Measurements from ENCODE around the gene CLCN7. TPM values are rescaled to one million over a fixed set of nuclear protein-coding genes. Genes with fewer than 3 reads are reported as not detected.

The CLCN7 gene
- total RNA-seq, 1 donor, result 161 TPM

DNA sequence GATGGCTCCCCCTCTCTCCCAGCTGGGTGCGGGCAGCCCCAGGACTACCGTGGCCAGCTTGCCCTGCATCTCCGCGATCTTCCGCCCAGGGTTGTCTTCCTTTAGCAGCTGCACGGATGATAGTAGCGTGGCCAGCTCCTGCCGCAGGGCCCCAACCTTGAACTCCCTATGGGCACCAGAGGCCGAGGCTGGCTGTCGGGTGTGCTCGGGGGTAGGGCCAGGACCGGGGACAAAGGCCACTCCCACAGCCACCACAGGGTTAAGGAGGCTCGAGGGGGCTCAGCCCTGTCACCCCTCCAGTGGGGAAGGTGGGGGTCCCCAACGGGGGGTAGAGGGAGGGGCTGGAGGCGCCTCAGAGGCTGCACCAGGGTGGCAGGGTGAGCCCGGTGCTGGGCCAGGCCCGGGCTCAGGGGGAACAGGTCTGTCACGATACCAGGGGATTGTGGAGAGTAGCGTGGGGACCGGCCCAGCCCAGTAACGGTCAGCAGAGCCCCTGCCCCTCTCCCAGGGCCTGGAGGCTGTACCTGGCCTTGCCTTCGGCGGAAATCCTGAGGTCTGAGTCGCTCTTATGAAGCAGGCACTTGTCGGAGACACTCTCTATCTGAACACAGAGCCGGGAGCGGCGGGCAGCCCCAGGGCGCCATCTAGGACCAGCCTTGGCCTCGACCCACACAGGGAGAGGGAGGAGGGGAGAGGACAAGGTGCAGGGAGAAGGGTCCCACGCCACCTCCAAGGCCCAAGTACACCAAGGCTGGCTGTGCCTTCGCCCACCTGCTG, 38.7 kb downstream of the CLCN7 start:
- TF ChIP-seq, protein P1, sequence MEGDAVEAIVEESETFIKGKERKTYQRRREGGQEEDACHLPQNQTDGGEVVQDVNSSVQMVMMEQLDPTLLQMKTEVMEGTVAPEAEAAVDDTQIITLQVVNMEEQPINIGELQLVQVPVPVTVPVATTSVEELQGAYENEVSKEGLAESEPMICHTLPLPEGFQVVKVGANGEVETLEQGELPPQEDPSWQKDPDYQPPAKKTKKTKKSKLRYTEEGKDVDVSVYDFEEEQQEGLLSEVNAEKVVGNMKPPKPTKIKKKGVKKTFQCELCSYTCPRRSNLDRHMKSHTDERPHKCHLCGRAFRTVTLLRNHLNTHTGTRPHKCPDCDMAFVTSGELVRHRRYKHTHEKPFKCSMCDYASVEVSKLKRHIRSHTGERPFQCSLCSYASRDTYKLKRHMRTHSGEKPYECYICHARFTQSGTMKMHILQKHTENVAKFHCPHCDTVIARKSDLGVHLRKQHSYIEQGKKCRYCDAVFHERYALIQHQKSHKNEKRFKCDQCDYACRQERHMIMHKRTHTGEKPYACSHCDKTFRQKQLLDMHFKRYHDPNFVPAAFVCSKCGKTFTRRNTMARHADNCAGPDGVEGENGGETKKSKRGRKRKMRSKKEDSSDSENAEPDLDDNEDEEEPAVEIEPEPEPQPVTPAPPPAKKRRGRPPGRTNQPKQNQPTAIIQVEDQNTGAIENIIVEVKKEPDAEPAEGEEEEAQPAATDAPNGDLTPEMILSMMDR (IDR thresholded peaks at IDR 0.05; ENCODE audit: extremely low read depth, low read depth, low read length), result no peak
- DNase-seq (ENCODE audit: insufficient read length, low spot score, missing footprints), result no peak

DNA sequence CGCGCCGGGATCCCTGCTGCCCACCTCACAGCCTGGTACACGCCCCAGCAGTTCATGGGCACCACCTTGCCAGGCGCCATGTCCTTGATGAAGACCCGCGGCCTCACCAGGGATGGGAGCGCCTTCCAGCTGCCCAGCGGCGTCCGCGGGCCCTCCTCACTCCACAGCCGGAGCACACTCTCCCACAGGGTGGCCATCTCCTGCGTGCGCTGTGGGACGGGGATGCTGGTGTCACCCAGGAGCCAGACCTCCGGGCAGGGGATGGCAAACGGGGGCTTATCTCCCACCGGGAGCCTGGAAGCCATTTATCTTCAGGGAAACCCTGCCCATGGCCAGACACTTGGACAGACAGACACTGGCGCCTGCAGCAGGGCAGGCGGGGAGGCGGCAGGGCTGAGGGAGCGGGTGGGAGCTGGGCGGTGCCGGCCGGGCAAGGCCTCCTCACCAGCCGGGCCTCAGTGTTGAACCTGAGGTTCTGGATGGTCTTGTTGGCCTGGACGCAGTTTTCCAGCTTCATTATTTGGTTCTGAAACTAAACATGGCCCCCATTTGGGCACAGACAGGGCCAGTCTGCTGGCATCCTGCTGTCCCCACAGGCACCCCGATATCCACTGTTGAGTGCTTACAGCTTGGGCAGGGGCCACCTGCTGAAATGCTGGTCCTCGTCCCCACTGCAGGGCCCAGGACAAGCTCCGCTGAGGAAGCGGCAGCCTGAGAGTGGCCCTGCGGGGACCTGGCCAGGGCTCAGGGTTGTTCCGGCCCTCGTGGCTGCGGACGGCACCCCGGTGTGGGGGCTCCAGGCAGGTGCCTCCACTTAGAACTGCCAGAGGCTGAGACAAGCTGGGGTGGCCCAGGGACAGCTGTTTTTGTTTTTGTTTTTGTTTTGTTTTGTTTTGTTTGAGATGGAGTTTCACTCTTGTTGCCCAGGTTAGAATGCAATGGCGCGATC, 39.9 kb downstream of the CLCN7 start:
- Histone ChIP-seq H3K27me3 (ENCODE audit: insufficient read depth, low read length) (no peaks in the 10 kb centered on the region), H4K20me1 (ENCODE audit: insufficient read depth, low read length) (no peaks in the 10 kb centered on the region), H3K36me3 (ENCODE audit: insufficient read depth, low read length) (no peaks in the 10 kb centered on the region), H2AFZ (ENCODE audit: low read length) (no peak overlapping the region), H3K4me1 (ENCODE audit: insufficient read depth, low read length) (no peaks in the 10 kb centered on the region), H3K79me2 (ENCODE audit: insufficient read depth, low read length) (no peaks in the 10 kb centered on the region), H3K9me3 (ENCODE audit: low read depth, low read length) (no peaks in the 10 kb centered on the region), H3K4me2 (ENCODE audit: insufficient read depth, low read length) (no peak overlapping the region), H3K4me3 (ENCODE audit: insufficient read depth, low read length) (no peak overlapping the region), H3K27ac (ENCODE audit: low read depth, low read length) (no peak overlapping the region)
- TF ChIP-seq, protein P1 (IDR thresholded peaks at IDR 0.05; ENCODE audit: extremely low read depth, low read depth, low read length), result no peak
- DNase-seq (ENCODE audit: insufficient read length, low spot score, missing footprints), result no peak

More for the DNA sequence above, 38.7 kb downstream of the CLCN7 start:
- H3K4me2 ChIP-seq (ENCODE audit: insufficient read depth, low read length), result no peak overlapping the region
- no peaks in the 10 kb centered on the region for H3K4me1 ChIP-seq (ENCODE audit: insufficient read depth, low read length)
- no peaks in the 10 kb centered on the region for H4K20me1 ChIP-seq (ENCODE audit: insufficient read depth, low read length)
- no peaks in the 10 kb centered on the region for H3K36me3 ChIP-seq (ENCODE audit: insufficient read depth, low read length)
- H3K79me2 ChIP-seq (ENCODE audit: insufficient read depth, low read length), result no peaks in the 10 kb centered on the region
- H3K27ac ChIP-seq (ENCODE audit: low read depth, low read length), result no peak overlapping the region
- H2AFZ ChIP-seq (ENCODE audit: low read length), result no peak overlapping the region
- no peaks in the 10 kb centered on the region for H3K27me3 ChIP-seq (ENCODE audit: insufficient read depth, low read length)
- no peaks in the 10 kb centered on the region for H3K9me3 ChIP-seq (ENCODE audit: low read depth, low read length)
- no peak overlapping the region for H3K4me3 ChIP-seq (ENCODE audit: insufficient read depth, low read length)

DNA sequence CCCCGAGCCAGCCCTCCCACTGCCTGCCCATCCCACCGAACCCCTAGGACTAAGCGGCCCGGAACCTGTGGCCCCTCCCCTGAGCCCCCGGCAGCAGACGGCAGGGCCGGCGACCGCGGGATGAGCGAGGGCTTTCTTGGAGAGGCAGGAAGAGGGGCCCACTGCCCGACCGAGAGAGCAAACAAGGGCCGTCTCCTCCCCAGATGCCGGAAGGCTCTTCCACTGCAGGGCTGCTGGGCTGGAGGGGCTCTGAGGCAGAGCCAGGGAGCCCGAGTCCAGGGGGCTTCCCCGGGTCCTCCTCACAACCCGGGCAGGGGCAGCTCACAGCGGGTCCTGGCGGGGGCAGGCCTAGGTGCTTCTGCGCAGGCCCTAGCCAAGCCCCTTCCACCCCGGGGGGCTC, 41.1 kb downstream of the CLCN7 start:
- Histone ChIP-seq H3K79me2 (ENCODE audit: insufficient read depth, low read length) (no peaks in the 10 kb centered on the region), H3K4me3 (ENCODE audit: insufficient read depth, low read length) (no peak overlapping the region), H3K27ac (ENCODE audit: low read depth, low read length) (no peak overlapping the region), H2AFZ (ENCODE audit: low read length) (no peak overlapping the region), H3K4me2 (ENCODE audit: insufficient read depth, low read length) (no peak overlapping the region), H3K4me1 (ENCODE audit: insufficient read depth, low read length) (no peaks in the 10 kb centered on the region), H4K20me1 (ENCODE audit: insufficient read depth, low read length) (no peaks in the 10 kb centered on the region), H3K9me3 (ENCODE audit: low read depth, low read length) (no peaks in the 10 kb centered on the region), H3K27me3 (ENCODE audit: insufficient read depth, low read length) (no peaks in the 10 kb centered on the region), H3K36me3 (ENCODE audit: insufficient read depth, low read length) (no peaks in the 10 kb centered on the region)
- no peak for DNase-seq (ENCODE audit: insufficient read length, low spot score, missing footprints)
- TF ChIP-seq, protein P1 (IDR thresholded peaks at IDR 0.05; ENCODE audit: extremely low read depth, low read depth, low read length), result no peak

DNA sequence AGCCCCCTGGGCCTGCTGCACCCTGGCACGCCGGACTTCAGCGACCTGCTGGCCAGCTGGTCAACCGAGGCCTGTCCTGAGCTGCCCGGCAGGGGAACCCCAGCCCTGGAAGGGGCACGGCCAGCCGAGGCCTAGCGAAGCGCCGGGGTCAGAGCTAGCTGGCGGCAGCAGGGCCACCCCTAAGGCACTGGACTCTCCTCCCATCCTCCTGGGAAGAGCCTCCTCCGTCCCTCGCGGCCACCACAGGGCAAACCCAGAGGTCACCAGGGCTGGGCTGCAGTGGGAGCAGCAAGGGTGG, 41.6 kb downstream of the CLCN7 start:
- Histone ChIP-seq H3K4me2 (ENCODE audit: insufficient read depth, low read length) (no peak overlapping the region), H3K27me3 (ENCODE audit: insufficient read depth, low read length) (no peaks in the 10 kb centered on the region), H2AFZ (ENCODE audit: low read length) (no peak overlapping the region), H4K20me1 (ENCODE audit: insufficient read depth, low read length) (no peaks in the 10 kb centered on the region), H3K27ac (ENCODE audit: low read depth, low read length) (no peak overlapping the region), H3K4me1 (ENCODE audit: insufficient read depth, low read length) (no peaks in the 10 kb centered on the region), H3K9me3 (ENCODE audit: low read depth, low read length) (no peaks in the 10 kb centered on the region), H3K4me3 (ENCODE audit: insufficient read depth, low read length) (no peak overlapping the region), H3K36me3 (ENCODE audit: insufficient read depth, low read length) (no peaks in the 10 kb centered on the region), H3K79me2 (ENCODE audit: insufficient read depth, low read length) (no peaks in the 10 kb centered on the region)
- TF ChIP-seq, protein P1 (IDR thresholded peaks at IDR 0.05; ENCODE audit: extremely low read depth, low read depth, low read length), result no peak
- DNase-seq (ENCODE audit: insufficient read length, low spot score, missing footprints), result no peak
